HepG2 (cell line): ENCODE measurements around the gene NUAK1. TPM values are rescaled to one million over a fixed set of nuclear protein-coding genes. Genes with fewer than 3 reads are reported as not detected.
A peak's percentile ranks its signal among the peaks of the same experiment; 100 is the strongest.

ENCODE experiments used
- ATF1 ChIP-seq: IDR thresholded peaks from 2 replicates; pipeline ENCODE4 v1.6.1; 2016; ENCODE audit warnings: mild to moderate bottlenecking, control low read depth
- ATM ChIP-seq: fragments of 450-650 bp; IDR thresholded peaks from 2 replicates; pipeline ENCODE4 v1.7.1; 2017; ENCODE audit warnings: mild to moderate bottlenecking, borderline replicate concordance
- GATAD2A ChIP-seq: IDR thresholded peaks from 2 replicates; pipeline ENCODE4 v1.6.1; 2016
- HNRNPH1 ChIP-seq: fragments of 200-400 bp; formaldehyde crosslinking; optimal IDR thresholded peaks from 2 replicates; pipeline ENCODE3; 2017; ENCODE audit warnings: mild to moderate bottlenecking, low read depth, low read length
- MBD4 ChIP-seq: IDR thresholded peaks from 2 replicates; pipeline ENCODE4 v1.6.1; 2012; ENCODE audit warnings: low read length, inconsistent platforms, borderline replicate concordance
- NFYC ChIP-seq: IDR thresholded peaks from 2 replicates; pipeline ENCODE4 v1.6.1; 2016; ENCODE audit warnings: missing genetic modification reagents, missing compliant biosample characterization
- PAF1 ChIP-seq: IDR thresholded peaks from 2 replicates; pipeline ENCODE4 v1.6.1; 2016; ENCODE audit warnings: missing genetic modification reagents, missing compliant biosample characterization
- SMAD3 ChIP-seq: sonication (generic); formaldehyde crosslinking; IDR thresholded peaks from 2 replicates; pipeline ENCODE4 v1.4.0; 2020; ENCODE audit warnings: missing genetic modification reagents
- SNAI1 ChIP-seq: sonication (generic); formaldehyde crosslinking; IDR thresholded peaks from 2 replicates; pipeline ENCODE4 v1.5.0; 2020; ENCODE audit warnings: mild to moderate bottlenecking, missing genetic modification reagents, borderline replicate concordance
- SOX13 ChIP-seq, 3 experiments: fragments of 450-650 bp in 1 of 3; sonication (generic) in 1 of 3; formaldehyde crosslinking in 1 of 3; IDR thresholded peaks in 2 of 3; conservative IDR thresholded peaks in 1 of 3; 2 replicates each; pipeline versions ENCODE4 v1.5.0 to v1.6.1; 2016 to 2020; ENCODE audit warnings: antibody characterized with exemption in 1 of 3, mild to moderate bottlenecking in 1 of 3, missing compliant biosample characterization in 1 of 3, missing genetic modification reagents in 1 of 3, moderate library complexity in 1 of 3
- SRF ChIP-seq: IDR thresholded peaks from 2 replicates; pipeline ENCODE4 v1.6.1; 2011; ENCODE audit warnings: mild to moderate bottlenecking, low read depth, low read length, moderate library complexity
- TOPORS ChIP-seq: sonication (generic); formaldehyde crosslinking; IDR thresholded peaks from 2 replicates; pipeline ENCODE4 v1.8.0; 2023; ENCODE audit warnings: mild to moderate bottlenecking, missing genetic modification reagents
- XRCC5 ChIP-seq: fragments of 200-400 bp; formaldehyde crosslinking; optimal IDR thresholded peaks from 2 replicates; pipeline ENCODE3; 2017; ENCODE audit warnings: mild to moderate bottlenecking, low read length
- ZBTB20 ChIP-seq: sonication (generic); formaldehyde crosslinking; IDR thresholded peaks from 2 replicates; pipeline ENCODE4 v1.8.1; 2023; ENCODE audit warnings: missing genetic modification reagents, low read depth, mild to moderate bottlenecking, borderline replicate concordance
- ZFP36L1 ChIP-seq: sonication (generic); formaldehyde crosslinking; IDR thresholded peaks from 2 replicates; pipeline ENCODE4 v1.8.0; 2022; ENCODE audit warnings: mild to moderate bottlenecking, missing genetic modification reagents, moderate library complexity
- ZKSCAN1 ChIP-seq: fragments of 150-350 bp; IDR thresholded peaks from 2 replicates; pipeline ENCODE4 v1.6.1; 2014; ENCODE audit warnings: low read length
- ZNF33B ChIP-seq: sonication (generic); formaldehyde crosslinking; IDR thresholded peaks from 2 replicates; pipeline ENCODE4 v1.5.1; 2020; ENCODE audit warnings: mild to moderate bottlenecking, missing genetic modification reagents
- ZNF382 ChIP-seq: sonication (generic); formaldehyde crosslinking; IDR thresholded peaks from 2 replicates; pipeline ENCODE4 v1.5.0; 2020; ENCODE audit warnings: missing genetic modification reagents, mild to moderate bottlenecking, borderline replicate concordance
- ZNF577 ChIP-seq: sonication (generic); formaldehyde crosslinking; IDR thresholded peaks from 2 replicates; pipeline ENCODE4 v1.4.0; 2020; ENCODE audit warnings: mild to moderate bottlenecking, low read depth, missing genetic modification reagents, borderline replicate concordance
- ZNF614 ChIP-seq: IDR thresholded peaks from 2 replicates; pipeline ENCODE4 v1.6.1; 2018; ENCODE audit warnings: missing biosample characterization, missing genetic modification reagents, inconsistent platforms, borderline replicate concordance
- polyA plus RNA-seq, 8 experiments: library from polyadenylated mRNA; depleted of rRNA in 3 of 8; stranded (reverse) in 7 of 8; unstranded in 1 of 8; fragments of >200 nt; fragmentation: Illumina TruSeq in 4 of 8; extraction: Trizol in 4 of 8; gene quantifications; 2 replicates each; pipeline versions ENCODE4 v1.2.1 to v1.2.3, GENCODE V29; 2011 to 2016; ENCODE audit warnings: low read depth in 4 of 8, missing spikeins in 1 of 8, mixed read lengths in 1 of 8; ENCODE audit not compliant: insufficient read depth in 1 of 8
- total RNA-seq, 5 experiments: library from RNA; depleted of rRNA; stranded (reverse); fragments of >200 nt; fragmentation: Illumina TruSeq; extraction: Trizol; gene quantifications; 2 replicates each; pipeline ENCODE4 v1.2.3, GENCODE V29; 2016; ENCODE audit warnings: low read depth in 1 of 5
- TF ChIP-seq, protein P1 (sequence below): sonication (generic); formaldehyde crosslinking; IDR thresholded peaks from 2 replicates; pipeline ENCODE4 v1.4.0; 2020; ENCODE audit warnings: low read depth, mild to moderate bottlenecking, missing genetic modification reagents
- TF ChIP-seq, protein P2 (sequence below): sonication (generic); formaldehyde crosslinking; IDR thresholded peaks from 2 replicates; pipeline ENCODE4 v1.4.0; 2020; ENCODE audit warnings: missing genetic modification reagents
- TF ChIP-seq, protein P3 (sequence below): fragments of 450-650 bp; IDR thresholded peaks from 2 replicates; pipeline ENCODE4 v1.6.1; 2017; ENCODE audit warnings: mild to moderate bottlenecking
- TF ChIP-seq, protein P4 (sequence below): IDR thresholded peaks from 2 replicates; pipeline ENCODE4 v1.6.1; 2016; ENCODE audit warnings: low read depth

Gene NUAK1
- total and polyA plus RNA-seq, 2 of the 13 experiments (the other 11 are each of a cell fraction or from before 2014, with no cell fraction given), result 1.7 to 1.9 TPM

DNA sequence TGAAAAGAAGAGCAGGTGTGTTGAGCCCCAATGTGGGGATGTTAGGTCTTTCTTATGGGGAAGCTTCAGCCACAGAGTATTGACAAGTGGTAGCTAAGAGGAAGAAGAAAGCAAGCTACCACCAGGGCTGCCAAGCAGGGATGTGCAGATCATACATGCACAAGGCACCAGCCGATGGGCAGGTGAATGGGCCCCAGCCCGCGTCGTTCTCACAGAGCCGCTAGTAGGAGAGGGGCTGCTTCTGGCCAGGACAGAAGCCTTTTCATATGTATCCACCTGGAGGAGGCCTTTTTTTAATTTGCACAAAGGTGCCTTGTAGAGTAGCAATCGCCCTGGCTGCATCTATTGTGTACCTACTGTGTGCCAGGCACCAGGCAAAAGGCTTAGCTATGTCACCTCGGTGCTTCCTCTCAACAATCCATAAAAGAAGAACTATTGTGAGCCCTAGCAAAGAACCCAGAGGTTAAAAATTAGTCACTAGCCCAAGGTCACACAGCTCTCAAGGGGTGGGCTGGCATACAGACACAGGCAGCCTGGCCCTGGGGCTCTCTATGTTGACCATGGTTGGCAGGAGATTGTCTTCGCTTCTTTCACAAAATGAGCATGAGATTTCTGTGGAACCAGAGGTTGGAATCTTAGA, 8.2 kb downstream of the NUAK1 start (continued):
- TF ChIP-seq SRF (no peak), ZFP36L1 (CRISPR knock-in tag) (no peak), ATF1 (CRISPR knock-in tag) (no peak), ZNF614 (CRISPR knock-in tag) (no peak), SMAD3 (no peak), GATAD2A (peak; percentile 53), ZNF33B (CRISPR knock-in tag) (no peak), PAF1 (CRISPR knock-in tag) (no peak), SOX13 (IDR thresholded peaks at IDR 0.05) (no peak), SOX13 (CRISPR knock-in tag; conservative IDR thresholded peaks at IDR 0.05 in 1 of 2, IDR thresholded peaks at IDR 0.05 in 1 of 2) (peak in 1 of 2 experiments; percentile 64; a peak in 2 of 4 replicates), TOPORS (CRISPR knock-in tag) (no peak), MBD4 (no peak), ZKSCAN1 (peak; percentile 97), ZBTB20 (CRISPR knock-in tag) (no peak), ZNF577 (CRISPR knock-in tag) (no peak), NFYC (CRISPR knock-in tag) (no peak), XRCC5 (no peak), SNAI1 (CRISPR knock-in tag) (no peak), ZNF382 (CRISPR knock-in tag) (no peak), ATM (no peak), HNRNPH1 (no peak)
- TF ChIP-seq, protein P1, sequence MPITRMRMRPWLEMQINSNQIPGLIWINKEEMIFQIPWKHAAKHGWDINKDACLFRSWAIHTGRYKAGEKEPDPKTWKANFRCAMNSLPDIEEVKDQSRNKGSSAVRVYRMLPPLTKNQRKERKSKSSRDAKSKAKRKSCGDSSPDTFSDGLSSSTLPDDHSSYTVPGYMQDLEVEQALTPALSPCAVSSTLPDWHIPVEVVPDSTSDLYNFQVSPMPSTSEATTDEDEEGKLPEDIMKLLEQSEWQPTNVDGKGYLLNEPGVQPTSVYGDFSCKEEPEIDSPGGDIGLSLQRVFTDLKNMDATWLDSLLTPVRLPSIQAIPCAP, result no peak
- TF ChIP-seq, protein P2, sequence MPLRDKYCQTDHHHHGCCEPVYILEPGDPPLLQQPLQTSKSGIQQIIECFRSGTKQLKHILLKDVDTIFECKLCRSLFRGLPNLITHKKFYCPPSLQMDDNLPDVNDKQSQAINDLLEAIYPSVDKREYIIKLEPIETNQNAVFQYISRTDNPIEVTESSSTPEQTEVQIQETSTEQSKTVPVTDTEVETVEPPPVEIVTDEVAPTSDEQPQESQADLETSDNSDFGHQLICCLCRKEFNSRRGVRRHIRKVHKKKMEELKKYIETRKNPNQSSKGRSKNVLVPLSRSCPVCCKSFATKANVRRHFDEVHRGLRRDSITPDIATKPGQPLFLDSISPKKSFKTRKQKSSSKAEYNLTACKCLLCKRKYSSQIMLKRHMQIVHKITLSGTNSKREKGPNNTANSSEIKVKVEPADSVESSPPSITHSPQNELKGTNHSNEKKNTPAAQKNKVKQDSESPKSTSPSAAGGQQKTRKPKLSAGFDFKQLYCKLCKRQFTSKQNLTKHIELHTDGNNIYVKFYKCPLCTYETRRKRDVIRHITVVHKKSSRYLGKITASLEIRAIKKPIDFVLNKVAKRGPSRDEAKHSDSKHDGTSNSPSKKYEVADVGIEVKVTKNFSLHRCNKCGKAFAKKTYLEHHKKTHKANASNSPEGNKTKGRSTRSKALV (CRISPR knock-in tag), result no peak
- TF ChIP-seq, protein P3, sequence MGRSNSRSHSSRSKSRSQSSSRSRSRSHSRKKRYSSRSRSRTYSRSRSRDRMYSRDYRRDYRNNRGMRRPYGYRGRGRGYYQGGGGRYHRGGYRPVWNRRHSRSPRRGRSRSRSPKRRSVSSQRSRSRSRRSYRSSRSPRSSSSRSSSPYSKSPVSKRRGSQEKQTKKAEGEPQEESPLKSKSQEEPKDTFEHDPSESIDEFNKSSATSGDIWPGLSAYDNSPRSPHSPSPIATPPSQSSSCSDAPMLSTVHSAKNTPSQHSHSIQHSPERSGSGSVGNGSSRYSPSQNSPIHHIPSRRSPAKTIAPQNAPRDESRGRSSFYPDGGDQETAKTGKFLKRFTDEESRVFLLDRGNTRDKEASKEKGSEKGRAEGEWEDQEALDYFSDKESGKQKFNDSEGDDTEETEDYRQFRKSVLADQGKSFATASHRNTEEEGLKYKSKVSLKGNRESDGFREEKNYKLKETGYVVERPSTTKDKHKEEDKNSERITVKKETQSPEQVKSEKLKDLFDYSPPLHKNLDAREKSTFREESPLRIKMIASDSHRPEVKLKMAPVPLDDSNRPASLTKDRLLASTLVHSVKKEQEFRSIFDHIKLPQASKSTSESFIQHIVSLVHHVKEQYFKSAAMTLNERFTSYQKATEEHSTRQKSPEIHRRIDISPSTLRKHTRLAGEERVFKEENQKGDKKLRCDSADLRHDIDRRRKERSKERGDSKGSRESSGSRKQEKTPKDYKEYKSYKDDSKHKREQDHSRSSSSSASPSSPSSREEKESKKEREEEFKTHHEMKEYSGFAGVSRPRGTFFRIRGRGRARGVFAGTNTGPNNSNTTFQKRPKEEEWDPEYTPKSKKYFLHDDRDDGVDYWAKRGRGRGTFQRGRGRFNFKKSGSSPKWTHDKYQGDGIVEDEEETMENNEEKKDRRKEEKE, result no peak
- TF ChIP-seq, protein P4, sequence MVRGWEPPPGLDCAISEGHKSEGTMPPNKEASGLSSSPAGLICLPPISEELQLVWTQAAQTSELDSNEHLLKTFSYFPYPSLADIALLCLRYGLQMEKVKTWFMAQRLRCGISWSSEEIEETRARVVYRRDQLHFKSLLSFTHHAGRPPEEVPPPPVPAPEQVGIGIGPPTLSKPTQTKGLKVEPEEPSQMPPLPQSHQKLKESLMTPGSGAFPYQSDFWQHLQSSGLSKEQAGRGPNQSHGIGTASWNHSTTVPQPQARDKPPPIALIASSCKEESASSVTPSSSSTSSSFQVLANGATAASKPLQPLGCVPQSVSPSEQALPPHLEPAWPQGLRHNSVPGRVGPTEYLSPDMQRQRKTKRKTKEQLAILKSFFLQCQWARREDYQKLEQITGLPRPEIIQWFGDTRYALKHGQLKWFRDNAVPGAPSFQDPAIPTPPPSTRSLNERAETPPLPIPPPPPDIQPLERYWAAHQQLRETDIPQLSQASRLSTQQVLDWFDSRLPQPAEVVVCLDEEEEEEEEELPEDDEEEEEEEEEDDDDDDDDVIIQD (CRISPR knock-in tag), result no peak
